DOHH2 (cell line): ENCODE measurements around the gene GOLGA2.

ENCODE experiments used
- CTCF ChIP-seq: fragments of 200-600 bp; sonication (generic); IDR thresholded peaks from one replicate; pipeline ENCODE4 v1.5.1; 2014; ENCODE audit warnings: antibody characterized with exemption, mild to moderate bottlenecking, low read depth, low read length; ENCODE audit not compliant: poor library complexity, severe bottlenecking
- EZH2phosphoT487 ChIP-seq: fragments of 200-600 bp; sonication (generic); IDR thresholded peaks from 2 replicates; pipeline ENCODE4 v1.6.1; 2017; ENCODE audit warnings: borderline replicate concordance, mild to moderate bottlenecking, antibody characterized with exemption, low read length, moderate library complexity, mixed read lengths

GRCh38 chr9:128253140-128253990 lies 22.4 kb downstream of the GOLGA2 start:
- TF ChIP-seq CTCF, result no peak
- TF ChIP-seq EZH2phosphoT487, result no peak
